ENCODE results near the gene TAGLN2.
"Not testable (repeated sequence)": the region's sequence is repeated elsewhere in the genome, so short reads cannot be mapped to it uniquely, and the experiment has no call there.

Gene TAGLN2

DNA sequence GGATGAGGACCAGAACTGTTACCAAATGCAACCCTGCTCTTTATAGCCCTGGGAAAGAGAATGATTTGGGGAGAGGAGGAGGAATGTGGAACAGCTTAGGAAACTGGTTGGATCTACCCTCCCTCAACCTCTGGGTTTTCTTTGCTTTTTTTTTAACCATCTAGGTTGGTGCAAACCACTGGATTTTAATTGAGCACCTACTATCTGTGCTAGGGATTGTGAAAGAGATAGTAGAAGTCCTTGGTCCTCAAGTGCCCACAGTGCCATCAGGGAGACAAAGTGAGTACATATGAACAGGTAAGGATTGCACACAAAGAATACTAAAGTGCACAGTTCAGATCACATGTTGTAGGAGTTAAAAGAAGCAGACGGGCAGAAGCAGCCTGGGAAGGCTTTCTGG lies 4.7 kb downstream of the TAGLN2 start:
- no peak for DNase-seq

DNA sequence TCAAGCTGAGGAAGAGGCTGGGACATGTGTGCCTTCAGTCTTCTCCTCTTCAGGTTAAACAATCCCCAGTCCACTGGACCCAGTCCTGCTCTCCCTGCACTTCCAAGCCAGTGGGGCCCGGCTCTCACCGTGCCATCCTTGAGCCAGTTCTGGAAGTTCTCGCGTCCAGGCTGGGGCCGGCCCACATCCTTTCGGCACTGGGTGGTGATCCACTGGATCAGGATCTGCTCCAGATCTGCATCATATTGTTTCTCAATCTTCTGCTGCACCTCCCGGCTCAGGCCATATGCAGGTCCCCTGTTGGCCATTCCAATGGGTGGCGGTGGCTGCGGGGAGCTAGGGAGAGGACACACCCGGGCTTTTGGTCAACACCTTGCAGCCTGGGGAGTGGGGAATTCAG lies 5.1 kb downstream of the TAGLN2 start:
- DNase-seq = no peak

DNA sequence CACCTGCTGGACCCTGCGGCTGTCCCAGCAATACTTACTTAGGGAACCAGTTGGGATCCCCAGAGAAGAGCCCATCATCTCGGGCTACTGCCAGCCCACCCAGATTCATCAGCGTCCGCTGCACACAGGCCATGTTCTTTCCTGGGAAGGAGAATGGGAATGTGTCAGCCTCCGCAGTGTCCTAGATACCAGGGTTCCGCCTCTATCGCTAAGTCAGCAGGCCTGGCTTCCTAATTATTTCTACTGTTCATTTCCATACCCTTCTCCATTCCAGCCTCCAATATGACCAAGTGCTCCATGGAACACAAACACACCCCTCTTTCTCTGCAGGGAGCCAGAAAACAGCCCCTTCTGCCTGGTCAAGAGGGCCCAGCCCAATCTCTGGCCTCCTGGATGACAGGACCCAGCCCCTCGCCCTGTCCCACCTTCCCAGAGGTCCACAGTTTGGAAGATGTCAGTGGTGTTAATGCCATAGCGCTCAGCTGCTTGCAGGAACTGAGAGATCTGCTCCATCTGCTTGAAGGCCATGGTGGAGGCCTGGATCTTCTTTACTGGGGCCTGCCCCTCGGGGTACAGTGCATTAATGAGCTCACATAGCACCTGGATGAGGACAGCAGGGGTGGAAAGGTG lies 6.0 kb downstream of the TAGLN2 start:
- DNase-seq = no peak

DNA sequence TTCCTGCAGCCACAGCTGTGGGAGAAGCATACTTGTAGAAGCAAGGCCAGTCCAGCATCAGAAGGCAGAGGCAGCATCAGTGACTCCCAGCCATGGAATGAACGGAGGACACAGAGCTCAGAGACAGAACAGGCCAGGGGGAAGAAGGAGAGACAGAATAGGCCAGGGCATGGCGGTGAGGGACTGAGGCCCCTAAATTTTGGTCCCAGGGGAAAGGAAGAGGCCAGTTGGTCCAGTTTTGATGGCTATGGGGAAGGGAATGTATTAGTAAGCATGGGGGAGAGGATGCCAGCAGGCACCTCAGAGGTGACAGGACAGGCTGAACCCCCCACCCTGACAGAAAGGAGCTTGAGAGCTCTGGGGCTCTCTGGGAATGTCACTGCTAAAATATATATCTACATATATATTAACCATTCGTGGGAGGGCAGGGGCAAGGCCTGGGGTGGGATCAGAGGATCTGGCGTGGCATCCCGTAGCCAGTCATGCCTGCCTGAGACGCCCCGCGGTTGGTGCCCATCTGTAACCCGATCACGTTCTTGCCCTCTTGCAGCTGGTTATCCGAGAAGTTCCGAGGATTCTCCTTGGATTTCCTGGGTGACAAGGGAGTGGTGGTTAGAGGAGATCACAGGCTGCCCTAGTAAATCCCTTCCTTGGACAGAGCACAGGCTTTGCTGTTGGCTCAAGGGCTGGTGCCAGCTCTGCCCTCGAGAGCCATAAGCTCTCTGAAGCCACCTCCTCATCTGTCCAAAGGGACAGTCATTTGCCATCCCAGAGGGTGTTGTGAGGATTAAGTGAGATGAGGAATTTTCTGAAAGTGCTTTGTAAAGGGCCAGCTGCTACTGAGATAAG lies 6.7 kb downstream of the TAGLN2 start:
- no peak for DNase-seq

DNA sequence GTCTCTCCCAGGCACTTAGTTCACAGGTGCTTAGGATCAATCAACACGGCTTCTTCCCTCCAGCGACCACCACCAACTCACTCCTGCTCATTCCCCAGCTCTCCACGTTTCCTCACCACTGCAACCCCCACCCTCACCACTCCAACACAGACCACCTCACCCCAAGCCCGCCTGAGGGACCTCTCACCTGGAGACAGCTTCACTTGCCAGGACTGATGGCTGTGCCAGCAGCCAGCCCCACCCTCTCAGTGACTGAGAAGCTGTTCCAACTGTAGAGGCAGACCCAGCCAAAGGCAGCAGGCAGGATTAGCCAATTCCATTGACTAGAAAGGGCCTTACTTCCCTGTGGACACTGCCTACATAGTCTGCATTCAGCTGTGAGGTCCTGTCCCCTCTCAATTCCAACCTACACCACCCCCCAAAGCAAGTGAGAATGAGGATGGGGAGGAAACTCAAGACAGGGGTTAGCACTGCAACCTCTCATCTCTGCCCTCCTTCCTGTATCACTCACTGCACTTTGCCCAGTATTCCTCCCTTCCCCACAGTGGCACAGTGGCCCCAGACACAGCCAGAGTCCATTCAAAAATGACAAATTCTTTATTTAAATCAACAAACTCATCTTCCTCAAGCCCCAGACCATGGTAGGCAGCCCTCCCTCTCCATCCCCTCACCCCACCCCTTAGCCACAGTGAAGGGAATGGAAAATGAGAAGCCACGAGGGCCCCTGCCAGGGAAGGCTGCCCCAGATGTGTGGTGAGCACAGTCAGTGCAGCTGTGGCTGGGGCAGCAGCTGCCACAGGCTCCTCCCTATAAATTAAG lies 7.6 kb downstream of the TAGLN2 start:
- DNase-seq = no peak

DNA sequence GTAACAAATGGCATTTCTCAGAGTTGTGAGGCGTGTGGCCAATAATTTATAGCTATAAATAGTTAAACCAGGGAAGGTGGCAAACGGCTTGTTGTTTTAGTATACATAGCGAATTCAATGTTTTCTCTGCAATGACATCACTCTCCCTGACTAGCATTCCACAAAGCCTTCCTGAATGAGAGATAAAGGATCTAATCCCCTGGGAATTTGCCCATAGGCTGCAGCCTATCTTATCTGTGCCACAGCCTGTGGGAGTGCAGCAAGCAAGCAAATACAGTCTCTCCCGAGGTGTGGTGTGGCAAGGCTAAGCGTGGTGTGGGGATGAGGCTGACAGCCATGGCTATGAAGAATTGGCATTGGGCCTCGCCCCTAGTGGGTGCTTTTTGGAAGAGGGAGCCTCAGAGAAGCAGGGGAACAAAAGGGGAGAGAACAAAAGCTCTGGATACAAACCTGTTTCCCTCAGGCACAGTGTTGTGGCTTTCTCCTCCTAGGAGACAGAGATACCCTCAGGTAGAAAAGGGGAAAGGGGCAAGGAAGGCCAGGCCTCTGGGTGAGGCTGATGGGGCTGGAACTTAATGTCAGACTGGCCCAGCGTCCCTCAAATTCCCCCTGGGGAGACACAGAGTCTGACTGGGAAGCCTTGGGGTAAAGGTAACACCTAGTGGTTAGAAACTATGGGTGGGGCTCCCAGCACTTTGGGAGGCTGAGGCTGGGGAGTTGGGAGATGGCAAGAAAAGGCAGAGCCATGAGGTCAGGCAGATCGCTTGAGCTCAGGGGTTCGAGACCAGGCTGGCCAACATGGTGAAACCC lies 8.9 kb downstream of the TAGLN2 start:
- DNase-seq = no peak

DNA sequence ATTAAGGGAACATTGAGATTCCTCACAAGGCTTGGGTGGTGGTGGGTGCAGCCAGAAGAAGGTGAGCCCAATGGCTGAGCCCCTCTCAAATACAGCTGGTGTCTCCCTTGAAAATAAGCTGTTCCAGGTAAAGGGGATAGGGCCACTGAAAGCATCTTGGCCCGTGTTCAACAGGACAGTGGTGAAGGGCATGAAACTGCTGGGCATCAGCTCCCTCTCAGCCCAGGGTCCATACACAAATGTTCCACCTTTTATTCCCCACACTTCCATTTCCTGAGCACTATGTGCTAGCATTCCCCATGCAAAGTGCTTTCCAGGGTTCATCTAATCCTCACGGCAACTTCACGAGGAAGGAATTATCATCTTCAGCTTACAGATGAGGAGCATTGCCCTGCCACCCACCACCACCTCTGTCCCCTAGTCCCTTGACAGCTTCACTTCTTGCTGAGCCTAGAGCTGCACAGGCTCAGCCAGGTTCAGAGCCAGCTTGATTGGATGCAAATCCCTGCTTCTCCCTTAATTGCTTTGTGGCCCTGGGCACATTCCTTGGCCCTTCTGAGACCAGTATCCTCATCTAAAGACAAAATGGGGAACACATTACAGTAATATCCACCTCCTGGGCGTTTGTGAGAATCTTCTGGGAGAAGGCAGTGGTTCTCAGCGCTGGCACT lies 9.6 kb downstream of the TAGLN2 start:
- no peak for DNase-seq

DNA sequence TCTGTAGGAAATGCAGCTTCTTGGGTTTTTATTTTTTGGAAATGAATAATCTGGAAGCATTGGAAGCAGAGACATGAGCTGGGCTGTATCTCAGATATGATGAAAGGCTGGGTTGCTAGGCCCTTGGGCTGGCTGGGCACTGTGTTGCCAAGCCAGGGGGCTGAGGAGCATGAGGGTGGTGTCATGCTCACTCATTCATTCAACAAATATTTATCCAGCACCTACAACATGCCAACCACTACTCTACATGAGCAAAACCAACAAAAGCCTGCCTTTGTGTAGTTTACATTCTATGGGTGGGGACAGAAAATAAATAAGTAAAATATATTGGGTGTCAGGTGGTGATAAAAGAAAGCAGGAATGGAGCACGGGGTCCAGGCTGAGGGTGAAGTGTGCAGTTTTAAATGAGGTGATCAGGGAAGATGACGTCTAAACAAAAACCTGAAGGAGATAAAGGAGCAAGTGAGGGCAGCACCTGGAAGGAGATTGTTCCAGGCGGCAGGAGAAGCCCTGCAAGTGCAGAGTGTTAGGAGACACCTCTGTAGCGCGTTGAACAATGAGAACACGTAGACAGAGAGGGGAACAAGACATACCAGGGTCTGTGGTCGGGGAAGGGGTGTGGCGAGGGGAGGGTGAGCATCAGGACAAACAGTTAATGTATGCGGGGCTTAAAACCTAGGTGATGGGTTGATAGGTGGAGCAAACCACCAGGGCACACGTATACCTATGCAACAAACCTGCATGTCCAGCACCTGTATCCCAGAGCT lies 10.9 kb downstream of the TAGLN2 start:
- no peak for DNase-seq

DNA sequence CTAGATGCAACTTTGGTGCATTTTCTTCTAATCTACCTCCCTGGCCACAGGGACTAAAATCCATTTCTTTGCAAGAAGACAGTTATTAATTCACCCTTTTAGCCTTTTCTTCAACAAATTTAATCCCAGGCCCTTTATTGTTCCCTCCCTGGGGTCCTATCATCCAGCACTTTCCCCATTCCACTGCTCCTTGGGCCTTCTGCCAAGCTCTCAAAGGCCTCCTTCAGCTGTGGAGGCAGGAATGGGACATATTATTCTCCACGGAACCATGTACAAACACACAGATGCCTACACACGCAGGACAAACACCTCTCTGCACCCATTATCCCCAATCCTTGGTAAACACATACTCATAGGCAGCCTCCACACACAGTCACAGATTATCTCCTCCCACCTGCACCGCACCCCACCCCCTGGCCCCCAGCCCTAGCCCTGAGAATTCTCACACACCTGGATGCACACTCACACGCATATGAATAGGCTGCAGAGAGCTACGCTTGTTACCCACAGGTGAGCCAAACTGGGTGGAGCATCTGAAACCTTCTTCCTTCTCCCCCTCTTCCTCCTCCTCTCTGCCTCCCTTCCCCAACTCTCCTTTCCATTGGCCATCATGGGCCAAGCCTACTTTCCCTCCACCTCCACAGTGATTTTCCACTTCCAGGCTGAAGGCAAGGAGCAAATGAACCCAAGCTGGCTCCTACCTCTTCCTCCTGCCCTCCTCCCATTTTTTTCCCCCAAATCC lies 11.7 kb downstream of the TAGLN2 start:
- DNase-seq = peak; percentile 37

DNA sequence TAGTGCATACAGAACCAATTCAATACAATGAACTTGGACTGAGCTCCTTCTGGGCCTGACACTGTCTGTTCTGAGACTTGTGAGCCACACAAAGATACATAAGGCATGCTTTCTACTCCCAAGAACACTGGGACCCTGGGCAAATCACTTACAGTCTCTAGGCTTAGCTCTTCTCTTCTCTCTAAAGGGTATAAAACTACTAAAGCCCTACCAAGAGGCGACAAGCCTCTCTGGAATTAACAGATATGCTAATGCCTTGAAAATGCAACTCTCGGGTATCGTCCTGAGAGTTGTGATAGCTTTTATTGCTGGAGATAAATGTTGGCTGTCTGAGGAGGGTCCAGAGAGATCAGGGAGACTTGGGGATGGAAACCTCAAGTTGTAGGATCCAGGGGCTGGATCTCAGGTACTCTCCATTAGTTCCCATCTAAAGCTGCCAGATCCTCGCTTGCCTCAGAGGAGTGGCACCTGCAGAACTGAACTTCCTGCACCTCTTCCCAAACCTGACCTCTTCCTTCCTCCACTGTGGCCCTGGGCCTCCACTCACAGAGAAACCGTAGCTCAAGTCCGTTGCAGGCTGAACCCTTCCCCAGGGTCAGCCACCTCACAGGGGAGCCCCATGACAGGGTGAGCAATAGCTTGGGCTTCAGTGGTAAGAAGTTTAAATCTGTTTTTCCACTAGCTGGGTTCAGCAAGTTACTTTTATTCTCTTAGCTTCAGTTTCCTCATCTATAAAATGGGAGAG lies 13.8 kb downstream of the TAGLN2 start:
- DNase-seq = no peak

DNA sequence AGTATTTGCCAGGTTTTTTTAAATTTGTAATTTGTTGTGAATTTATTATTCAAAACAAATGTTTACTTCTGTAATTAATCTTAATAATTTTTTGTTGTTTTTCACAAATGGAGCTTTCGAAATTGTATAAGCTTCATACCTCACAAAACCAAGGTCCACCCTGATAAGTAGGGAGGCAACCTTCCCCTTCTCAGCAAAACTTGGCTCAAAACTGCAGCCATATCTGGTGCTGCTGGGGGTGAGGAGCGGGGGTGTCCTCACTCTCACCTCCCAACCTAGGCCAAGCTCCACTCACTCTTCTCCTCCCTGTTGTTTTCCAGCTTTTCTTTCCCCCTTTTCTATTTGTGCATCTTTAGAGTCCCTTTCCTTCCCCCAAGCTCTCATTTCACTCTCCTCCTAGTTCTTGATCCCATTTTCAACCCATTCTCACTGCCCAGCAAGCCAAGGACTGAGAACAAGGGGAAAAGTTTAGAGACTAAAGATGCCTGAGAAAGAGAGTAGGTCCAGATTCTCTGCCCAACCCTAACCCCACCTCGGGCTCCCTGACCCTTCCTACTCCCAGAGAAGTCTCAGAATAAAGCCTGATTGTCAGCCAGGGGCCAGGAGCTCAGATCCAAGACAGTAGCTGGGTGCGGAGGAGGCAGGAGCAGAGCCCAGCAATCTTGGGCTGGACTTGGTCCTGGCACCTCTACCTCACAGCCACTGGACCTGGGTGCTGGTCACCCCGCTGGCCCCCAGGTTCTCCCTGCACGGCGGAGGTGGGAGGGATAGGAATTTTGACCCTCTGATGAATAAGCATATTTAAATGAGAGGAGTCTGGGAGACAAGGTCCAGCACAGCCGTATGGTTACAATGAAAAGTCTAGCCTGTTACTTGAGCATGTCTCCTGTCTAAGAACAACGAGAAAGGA lies 17.0 kb downstream of the TAGLN2 start:
- DNase-seq = no peak

DNA sequence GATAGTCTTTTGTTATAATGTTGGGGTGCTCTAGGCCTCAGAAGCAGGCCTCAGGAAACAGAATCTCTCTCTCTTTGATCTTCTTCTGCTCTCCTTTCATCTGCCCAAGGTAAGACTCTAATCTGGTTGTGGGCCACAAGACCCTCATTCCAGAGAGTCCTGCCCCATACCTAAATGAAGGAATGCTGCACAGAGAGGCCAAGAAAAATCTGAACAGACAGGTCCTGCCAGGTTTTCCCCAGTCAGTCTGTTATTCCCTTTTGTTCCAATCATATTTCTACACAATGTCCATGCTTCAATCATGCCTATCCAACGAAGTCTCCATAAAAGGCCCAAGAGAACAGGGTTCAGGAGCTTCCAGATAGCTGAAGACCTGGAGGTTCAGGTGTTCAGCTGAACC lies 18.3 kb downstream of the TAGLN2 start:
- no peak for DNase-seq

DNA sequence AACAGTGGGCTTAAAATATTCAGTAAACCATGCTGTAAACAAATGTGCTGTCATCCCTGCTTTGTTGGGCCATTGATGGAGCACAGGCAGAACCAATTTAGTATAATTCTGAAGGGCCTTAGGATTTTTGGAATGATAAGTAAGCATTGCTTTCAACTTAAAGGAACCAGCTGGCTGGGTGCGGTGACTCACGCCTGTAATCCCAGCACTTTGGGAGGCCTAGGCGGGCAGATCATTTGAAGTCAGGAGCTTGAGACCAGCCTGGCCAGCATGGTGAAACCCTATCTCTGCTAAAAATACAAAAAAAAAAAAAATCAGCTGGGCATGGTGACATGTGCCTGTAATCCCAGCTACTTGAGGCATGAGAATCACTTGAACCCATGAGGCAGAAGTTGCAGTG lies 21.3 kb downstream of the TAGLN2 start:
- DNase-seq = not testable (repeated sequence)

DNA sequence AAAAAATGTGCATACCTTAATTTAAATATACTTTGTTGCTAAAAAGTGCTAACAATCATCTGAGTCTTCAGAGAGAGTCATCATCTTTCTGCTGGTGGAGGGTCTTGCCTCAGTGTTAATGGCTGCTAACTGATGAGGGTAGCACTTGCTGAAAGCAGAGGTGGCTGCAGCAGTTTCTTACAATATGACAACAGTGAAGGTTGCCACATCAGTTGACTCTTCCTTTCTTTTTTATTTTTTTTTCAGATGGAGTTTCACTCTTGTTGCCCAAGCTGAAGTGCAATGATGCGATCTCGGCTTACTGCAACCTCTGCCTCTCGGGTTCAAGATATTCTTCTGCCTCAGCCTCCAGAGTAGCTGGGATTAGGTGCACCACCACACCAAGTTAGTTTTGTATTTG lies 22.8 kb downstream of the TAGLN2 start:
- no peak for DNase-seq

DNA sequence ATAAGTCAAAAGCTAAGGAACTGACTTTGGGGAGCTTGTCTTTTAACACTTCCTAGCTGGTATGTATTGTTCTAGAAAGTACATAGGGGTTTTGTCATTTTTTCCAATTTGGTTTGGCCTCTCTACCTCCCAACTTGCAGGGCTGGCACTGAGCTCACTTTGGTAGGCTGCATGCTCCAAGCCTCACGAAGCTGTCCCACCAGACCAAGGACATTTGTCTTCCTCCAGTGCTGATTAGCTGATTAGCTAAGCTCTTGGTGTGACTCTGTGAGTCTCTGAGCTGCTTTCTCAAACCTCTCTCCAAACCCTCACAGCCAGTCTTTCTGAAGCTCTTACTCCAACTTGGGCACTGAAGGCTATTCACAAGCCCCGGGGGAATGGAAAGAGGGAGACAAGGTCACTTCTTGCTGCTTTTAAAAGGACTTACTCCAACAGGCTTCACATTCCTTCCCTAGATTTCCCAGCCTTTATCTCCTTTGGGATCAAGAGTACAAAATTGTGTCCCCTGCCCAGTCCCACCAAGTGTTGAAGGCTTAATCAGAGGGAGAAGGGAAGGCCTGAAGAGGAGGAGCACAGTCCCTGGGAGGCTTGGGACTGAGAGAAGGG lies 24.4 kb downstream of the TAGLN2 start:
- DNase-seq = no peak

DNA sequence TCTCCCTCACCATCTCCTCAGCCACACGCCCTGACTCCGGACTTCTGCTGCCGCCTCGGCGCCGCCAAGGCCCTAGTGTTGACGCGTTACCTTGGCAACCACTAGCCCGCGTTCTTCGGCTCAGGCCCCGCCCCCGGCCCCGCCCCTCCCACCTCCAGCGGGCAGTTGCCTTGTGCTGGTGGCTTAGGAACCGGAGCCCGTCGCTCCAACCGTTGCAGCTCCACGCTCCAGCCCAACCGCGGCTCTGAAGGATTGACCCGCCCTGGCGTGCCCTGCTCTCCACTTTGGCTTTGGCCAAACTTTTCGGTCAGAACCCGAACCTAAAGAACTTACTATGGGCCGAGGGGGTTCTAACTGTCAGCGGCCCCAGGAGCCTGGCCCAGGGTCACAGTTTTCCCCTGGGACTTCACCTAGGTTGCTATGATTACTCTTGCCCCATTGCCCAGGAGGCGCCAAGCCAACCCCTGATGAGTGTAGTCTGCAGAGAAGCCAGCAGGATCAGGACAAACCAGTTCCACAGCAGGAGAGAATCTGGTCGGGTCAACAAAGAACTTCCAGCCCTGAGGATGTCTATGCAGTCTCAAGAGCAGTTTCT lies 25.1 kb downstream of the TAGLN2 start, which contains the start of gene CFAP45:
Gene CFAP45, minus strand, starts transcription at position 80 of the 595 bp plus-strand sequence. Its CDS starts 67 bp downstream, at position 13.
- peak; percentile 56 for DNase-seq

DNA sequence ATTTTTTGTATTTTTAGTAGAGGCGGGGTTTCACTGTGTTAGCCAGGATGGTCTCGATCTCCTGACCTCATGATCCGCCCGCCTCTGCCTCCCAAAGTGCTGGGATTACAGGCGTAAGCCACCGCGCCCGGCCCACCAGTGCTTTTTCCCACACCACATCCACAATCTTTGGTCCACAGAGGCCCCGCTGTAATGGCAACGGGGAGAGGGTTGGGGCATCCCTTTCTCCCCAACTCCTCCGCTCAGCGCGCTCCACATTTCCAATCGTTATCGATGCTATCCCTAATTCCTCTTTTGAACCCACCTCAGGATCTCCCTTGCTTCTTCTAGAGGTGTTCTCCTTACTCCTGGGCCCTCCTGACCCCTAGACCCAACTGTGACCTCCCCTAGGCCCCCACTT lies 25.7 kb downstream of the TAGLN2 start:
- not testable (repeated sequence) for DNase-seq

DNA sequence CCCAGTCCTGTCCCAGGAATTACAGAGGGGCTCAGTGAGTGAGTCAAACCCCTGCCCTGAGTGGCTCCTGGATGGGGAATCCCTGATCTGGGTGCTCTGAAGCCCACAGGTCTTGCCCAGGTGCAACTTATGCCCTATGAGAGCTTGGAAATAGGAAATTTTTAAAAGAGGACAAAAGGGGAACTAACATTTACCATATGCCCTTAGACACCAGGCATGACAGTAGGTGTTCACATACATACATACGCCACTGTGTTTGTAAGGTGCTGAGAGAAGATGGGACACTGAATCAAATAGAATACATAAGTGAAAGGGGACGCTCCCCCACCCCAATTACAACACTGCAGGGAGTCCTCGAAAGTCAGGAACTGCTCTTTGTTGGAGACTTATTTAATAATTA lies 26.8 kb downstream of the TAGLN2 start:
- no peak for DNase-seq

Data from DMS79 treated with DMSO at 0.1 percent for 48 hours (cell line).